Fibroblast of gingiva (primary cell): ENCODE results near the gene MARS1.

Experiments used
- DNase-seq: peaks from one replicate; pipeline ENCODE4 v3.0.0-alpha.2; 2011; ENCODE audit warnings: low read depth

Gene MARS1

DNA sequence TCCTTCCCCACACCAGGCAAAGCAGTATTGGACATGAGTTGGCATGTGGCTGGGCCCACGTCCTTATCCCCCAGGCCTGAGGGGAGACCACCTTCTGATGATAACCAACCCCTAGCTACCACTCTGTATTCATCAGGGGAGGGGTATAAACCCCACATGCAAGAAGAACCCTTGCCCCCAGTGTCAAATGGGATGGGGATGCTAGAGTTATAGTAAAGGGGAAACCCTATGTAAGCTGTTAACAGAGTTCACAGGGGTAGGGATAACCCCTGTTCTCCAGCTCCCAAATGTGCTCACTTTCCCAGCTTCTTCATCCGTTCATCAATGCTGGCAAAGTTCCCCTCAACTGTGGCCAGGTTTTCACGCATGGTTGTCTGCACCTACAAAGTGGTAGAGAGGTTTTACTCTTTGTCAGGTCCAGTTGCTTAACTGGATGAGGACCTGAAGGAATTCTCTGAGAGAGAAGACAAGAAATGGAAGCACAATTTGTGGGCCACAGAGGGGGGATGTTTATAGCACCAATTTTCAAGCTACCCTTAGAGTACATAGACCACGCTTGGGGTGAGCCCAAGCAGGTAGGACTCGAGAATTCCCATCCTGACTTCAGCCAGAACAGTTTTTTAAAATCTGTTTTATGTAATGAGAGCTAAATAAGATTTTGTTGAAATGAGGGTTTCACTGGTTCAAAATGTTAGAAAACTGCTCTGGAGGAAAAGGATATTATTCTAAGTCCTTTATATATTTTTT lies 42.7 kb downstream of the MARS1 start:
- DNase-seq: no peak

DNA sequence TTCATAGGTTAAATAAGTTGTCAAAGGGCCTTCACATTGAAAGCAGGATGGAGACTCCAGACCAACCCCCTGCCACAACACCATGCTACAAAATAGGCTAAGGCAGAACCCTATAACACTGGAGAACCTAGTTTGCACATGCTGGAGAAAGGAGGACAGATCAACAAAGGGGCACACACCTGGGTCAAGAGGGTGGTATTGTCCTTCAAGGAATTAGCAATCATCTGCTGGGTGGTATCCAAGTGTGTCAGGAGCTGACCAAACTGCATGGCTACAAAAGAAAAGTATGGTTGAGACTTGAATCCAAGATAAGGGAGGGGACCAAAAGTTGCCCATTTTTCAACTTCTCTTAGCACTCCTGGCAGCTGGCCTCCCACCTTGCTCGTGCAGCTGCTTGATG lies 44.0 kb downstream of the MARS1 start:
- no peak for DNase-seq

DNA sequence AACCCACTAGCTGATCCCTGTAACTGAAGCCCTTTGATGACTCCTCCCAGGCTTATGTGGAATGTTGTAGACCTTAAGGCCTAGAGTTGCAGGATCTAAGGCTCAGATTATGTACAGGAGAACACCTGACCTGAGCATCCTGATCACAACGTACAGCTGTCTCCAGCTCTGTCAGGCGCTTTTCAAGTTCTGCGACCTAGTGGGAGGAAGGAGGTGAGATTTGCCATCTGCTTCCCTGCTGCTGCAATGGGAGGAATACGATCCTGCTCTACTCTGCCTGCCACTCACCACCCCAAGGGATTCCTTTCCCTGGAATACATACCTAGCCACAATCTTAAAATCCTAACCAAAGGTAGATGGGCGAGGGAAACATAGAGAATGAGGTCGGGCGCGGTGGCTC lies 45.2 kb downstream of the MARS1 start:
- DNase-seq: no peak

DNA sequence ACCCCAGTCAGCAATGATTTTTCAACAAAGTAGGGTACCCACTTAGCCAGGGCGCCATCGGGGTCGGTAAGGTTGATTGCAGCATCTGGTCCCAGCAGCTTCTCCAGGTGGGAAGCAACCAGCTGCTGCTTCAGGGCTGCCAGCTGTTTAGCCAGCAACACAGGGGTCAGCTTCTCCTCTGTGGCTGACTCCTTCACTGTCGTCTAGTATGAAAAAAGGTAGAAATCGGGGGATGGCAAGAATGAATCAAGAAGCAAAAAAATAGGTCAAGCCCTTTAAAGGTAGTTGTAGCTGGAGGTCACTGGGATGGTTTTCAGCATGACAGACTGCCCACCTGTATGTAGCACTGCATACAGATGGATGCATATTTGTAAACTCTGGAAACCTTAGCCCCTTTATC lies 46.4 kb downstream of the MARS1 start:
- DNase-seq: no peak

DNA sequence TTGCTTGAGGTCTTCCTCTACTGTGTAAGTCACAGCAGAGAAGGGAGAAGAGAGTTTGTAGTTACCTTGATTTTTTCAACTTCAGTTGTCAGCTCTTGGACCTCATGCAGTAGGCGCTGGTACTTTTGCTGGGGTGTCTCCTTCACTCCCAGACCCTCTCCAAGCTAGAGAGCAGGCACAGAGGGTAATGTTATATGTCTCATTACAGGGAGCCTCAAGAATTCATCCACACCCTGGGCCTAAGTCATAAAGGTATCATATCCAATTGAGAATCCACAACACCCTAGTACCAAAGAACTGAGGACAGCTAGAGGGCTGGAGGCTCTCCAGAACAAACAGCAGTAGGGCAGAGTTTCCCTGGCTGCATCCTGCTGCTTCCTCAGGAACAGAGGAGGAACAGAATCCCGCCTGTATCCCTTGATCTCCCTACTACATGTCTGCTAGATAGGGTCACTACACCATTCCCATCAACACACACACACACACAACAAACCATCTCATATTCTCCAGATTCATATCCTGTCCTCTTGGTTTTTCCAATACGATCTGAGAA lies 47.2 kb downstream of the MARS1 start:
- DNase-seq: no peak

DNA sequence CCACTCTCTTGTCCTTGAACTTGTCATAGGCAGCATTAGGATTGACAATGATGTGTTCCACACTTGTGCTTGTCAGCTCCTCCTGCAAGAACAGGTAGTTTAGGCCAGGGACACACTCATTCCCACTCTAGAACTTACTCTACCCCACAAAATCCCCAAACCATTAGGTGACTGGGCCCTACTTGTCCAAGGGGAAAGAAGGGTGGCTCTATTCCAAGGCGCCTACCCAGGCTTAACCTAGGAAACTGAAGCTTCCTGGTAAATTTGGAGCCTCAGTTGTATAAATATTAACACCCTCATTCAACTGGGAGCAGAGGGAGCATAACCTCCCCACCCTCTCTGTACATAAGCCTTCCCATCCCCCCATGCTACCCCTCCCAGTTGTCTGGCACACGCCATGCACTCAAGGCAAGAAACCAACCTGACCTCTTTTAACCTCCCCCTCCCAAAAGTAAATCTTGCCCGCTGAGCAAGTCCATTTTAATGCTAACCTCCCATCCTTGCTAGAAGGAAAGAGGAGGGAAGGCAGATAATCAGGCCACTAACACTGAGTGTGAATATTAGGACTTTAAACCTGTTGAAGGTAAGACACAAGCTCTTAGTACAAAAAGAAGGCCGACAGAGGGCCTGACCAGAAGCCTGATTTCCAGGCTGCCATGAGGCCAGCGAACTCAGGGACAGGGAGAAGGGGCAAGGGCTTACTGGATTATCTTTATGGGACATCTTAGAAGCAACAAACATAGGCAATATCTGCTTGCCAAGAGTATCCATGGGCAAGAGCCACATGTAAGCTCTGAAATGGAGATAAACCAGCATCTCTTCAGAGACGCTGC lies 48.1 kb downstream of the MARS1 start:
- DNase-seq: no peak

DNA sequence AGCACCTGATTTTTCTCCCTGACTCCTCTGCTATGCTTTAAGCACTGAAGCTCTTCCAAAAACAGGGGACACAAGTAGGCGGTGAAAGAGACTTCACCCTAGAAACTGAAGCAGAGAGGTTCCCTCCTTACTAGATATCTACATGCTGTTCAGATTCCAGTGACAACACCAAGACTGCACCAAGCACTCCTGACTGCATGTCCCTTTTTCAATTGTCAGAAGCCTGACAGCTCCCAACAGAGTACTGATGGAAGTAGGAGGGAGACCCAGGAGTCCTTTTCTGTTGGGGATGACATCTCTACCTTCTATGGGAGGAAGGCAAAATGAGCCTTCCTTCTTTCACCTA lies 48.7 kb downstream of the MARS1 start:
- no peak for DNase-seq

DNA sequence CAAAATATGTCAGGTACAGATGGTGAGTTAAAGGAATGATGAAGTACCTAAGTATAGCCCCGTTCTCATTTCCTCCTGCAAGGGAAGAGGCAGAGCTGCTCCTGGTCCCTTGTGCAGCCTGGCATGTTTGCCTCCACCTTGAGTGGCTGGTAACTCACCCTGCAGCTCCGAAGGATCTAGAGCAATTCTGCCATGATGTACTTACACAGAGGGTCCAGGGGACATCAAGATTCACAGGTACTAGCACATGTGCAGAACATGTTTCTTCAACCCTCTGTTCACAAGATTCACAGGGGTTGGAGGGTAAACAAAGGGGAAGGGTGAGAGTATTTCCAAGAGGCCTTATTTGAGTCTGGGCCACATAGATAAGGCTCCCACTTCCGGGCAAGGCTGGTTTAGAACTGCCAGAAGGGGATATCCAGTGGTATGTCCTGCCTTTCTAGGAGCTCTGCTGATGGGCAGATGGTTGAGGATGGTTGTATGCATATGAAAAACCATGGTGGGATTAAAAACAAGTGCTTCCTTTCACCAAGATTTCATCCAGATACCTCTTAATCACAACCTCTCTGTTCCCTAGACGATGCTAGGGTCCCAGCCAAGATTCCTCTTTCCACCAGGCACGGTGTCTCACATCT lies 51.4 kb downstream of the MARS1 start:
- no peak for DNase-seq

DNA sequence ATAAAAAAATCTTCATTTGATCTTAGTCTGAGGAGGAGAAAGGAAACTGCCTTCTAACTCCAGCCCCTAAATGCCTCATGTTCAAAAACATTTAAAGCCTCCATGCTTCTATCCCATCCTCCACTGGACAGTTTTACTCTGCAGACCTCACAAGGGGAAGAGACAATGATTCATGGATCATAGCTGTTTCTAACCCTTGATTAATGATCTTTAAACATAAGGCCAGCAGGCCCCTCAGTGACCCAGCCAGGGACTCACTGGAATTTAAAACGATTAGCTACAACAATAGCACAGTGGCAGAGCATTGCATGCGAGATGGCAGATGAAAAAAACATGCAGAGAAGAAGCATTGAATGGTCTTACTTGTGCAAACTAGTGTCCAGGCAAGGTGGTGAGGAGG lies 53.1 kb downstream of the MARS1 start:
- no peak for DNase-seq

DNA sequence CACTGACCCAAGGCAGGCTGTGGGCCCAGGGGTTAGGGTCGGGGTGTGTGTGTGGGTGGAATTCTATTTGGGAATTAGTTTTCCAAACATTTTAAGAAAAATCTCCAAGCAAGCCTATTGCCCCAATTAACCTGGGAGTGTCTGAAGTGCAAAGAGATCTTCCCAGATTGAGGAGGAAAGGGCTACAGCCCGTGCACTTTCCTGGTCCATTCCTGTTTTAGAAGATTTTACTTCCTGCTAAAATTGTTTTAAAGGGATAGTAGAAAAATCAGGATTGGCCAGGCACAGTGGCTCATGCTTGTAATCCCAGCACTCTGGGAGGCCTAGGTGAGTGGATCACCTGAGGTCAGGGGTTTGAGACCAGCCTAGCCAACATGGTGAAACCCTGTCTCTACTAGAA lies 53.8 kb downstream of the MARS1 start:
- no peak for DNase-seq

DNA sequence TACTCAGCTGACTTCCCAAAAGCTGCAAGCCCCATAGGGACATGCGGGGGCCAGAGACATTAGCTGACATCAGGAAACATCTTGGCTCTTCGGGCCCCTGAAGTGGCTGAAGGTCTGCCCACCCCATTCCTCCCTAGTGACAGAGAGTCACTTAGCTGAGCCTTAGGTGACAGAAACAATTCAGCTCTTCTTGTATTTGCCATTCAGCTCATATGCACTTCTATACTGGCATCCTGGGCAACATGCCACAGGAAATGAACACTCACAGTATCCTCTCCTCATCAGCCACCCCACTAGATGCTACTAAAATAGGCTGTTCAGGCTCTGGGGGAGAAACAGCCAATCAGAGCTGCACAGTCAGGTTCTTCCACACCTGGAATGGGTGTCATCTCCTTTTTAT lies 55.7 kb downstream of the MARS1 start:
- DNase-seq: no peak

DNA sequence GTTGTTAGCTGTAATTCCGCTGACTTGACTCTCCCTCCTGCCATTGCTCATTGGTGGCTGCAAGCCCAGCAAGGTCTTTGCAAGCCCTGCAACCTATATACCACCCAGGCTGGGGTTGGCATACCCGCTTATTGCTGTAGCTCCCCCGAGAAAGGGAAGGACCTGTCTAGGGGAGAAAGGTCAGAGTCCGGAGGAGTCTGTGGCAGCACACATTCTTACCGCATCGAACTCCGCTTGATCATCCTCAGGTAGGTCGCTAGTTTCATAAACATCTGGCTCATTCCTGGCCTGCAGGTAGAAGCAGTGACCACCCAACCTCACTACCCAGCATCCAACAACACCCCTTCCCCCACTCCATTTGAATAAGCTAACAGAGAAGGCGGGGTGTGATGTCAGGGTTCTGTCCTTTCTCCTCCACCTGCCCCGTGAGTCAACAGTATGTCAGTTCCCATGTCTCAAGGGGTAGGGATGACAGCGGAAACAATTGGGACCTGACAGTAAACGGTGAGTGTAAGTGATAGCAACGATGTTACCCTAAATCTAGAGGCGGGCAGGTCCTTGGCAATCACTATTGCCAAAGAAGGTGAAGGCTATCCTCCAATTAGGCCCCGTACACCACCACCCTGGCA lies 58.1 kb downstream of the MARS1 start:
- no peak for DNase-seq

DNA sequence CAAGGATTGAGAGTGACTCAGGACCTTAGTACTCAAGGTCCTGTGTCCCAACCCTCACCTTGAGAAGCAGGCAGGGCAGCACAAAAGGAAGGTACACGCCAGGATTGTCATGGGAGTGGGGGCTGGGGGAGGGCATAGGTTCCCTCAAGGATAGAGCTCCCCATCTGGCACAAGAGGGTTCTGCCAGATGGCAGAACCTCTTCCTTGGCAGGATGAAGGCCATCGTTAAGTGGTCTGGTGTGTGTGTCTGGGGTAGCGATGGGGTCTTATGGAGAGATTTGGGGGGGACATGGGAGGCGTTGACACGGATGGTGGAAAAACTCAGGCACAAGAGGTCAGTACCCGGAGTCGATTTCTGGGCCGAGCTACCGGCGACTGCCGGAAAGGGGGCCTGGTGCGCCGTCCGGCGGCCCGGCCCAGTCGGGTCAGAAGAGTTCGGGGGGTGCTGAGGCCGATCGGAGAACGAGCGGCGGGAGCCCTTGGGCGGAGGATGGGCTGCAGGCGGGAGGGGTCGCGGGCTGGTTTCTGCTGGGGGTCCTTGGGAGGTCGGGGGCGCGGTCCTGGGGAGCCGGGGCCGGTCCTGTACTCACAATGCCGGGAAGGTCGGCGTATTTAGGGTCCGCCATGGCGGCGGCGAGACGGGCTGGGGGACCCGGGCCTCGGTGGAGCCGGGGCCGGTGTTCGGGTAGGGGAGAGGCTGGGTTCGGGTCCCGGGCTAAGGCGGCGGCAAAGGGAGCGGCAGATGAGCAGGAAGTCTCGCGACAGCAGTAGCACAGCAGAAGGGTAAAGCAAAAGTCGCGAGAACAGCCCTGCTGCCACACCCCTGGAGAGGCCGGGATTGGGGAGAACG lies 58.8 kb downstream of the MARS1 start, which contains the start of gene DCTN2:
Gene DCTN2 (minus strand): TSS at position 755 of the 850 bp plus-strand sequence. CDS start 129 bp downstream, at position 626.
- DNase-seq: peak; percentile 96

DNA sequence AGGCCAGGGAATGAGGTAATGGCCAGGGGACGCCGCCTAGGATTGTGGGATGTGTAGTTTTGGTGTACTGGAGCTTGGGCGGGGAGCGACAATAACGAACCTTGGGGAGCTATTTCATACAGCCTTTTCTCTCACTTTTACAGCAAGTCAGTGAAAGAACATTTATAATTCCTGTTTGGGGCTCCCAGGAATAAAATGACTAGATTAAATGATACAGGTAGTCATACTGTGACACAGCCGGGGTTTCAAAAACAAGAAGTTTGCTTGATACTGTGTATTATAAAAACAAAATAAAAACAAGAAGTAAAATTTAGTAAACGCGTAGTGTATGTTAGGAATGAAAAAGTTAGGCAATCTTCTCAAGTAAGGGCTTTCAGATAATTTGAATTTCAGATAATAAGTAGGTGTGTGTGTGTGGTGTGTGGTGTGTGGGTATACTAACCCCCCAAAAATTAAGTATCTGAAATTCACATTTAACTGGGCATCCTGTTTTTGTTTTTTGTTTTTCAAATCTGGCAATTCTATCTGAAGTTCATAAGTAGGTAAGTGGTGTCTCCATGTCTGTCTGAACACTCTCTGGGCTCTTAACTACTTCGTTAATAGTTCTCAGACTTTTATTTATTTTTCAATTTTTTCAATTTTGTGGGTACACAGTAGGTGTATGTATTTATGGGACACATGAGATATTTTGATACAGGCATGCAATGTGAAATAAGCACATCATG lies 59.6 kb downstream of the MARS1 start:
- DNase-seq: no peak

DNA sequence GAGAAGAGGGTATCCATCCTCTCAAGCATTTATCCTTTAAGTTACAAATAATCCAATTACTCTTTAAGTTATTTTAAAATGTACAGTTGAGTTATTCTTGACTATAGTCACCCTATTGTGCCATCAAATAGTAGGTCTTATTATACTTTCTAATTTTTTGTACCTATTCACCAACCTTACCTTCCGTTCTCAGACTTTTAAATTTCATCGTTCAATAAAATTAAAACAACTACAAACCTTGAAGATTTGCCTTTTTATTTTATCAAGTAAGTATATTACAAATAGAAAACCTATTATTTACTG lies 60.1 kb downstream of the MARS1 start:
- no peak for DNase-seq

DNA sequence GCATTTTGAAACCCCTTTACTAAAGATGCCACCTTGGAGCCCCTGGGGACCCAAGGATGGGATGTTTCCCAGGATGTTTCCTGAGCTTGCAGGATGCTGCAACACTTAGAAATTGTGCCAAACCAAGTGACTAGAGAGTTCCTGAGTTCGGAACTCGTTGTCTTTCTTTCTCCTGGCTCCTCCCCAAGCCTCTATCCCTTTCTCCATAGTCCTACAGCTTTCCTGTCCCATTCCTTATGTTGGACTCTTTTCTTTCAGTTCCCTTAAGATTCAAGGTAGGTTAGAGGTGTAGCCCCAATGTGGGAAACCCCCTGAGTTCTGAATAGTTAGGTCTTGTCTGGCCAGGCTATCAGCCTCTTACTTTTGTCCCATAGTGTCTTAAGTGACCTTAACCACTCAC lies 60.6 kb downstream of the MARS1 start:
- DNase-seq: no peak

DNA sequence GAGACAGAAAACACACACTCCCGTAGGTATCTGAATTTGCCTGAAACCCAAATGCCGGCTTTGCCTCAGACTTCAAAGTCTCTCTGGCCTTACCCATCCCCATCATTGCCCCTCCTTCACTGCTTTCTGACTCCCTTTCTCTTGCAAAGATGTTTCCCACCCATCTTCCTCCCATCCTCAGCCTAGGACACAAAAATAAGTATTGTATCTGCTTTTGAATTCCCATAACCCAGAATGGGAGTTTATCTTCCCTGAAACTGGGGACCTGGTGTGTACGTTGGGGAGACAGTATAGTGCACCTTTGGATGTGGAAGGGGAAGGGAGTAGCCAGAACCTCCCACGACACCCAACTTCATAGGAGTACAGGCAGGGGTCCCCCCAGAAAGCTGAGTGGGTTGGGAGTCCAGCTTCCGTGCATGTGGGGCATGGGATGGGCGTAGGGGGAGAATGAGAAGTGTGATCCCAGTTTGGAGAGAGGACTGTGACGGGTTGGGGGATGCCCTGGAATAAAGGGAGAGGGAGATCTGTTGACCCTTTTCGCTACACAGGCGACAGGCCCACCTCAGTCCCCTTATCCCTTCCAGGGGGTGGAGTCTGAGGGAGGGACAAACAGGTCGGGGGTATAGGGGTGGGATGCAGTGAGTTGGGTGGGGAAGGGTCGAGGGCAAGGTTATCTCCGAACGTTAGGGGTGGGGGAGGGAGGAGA lies 61.5 kb downstream of the MARS1 start:
- DNase-seq: no peak

DNA sequence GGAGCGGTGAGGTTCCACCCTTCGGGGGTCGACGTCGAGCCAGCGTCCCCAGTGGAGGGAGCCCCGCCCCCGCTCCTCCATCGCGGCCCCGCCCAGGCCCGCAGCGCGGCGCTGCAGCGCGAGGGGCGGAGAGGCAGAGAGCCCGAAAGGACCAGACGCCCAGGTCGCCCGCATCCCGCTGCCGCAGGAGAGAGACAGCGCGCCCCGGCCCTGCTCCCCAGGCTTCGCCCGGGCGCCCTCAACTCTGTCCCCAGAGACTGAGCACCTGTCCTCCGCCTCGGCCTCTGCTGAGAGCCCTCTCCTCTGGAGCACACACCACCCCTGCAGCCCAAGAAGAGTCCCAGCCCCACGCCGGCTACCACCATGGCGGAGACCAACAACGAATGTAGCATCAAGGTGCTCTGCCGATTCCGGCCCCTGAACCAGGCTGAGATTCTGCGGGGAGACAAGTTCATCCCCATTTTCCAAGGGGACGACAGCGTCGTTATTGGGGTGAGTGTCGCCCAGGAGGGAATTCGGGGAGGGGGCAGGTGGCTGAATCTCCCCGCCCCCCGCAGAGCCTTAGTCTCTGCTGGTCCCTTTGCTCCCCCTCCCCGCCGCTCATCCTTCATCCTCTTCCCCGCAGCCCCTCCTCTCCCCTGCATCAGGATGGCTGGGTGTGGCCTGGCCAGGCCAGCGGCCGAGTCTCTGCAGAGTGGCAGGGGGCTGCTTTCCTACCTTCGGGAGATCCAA lies 62.2 kb downstream of the MARS1 start, which contains the start of gene KIF5A:
Gene KIF5A (plus strand): TSS at position 136 of the 732 bp plus-strand sequence. CDS start 228 bp downstream, at position 364.
- DNase-seq: no peak
